UCSD-AML1 (cell line): ENCODE results near the gene DDX17.
A peak's percentile ranks its signal among the peaks of the same experiment; 100 is the strongest.

Experiments
- DNase-seq: peaks from one replicate; lab custom pipeline; 2025; ENCODE audit not compliant: unreplicated experiment; lab: John Stamatoyannopoulos, UW

DDX17 gene

GRCh38 chr22:38506118-38506962 is at the start of gene DDX17:
Gene DDX17, minus strand, starts transcription at chr22:38506311.
- DNase-seq: peak; percentile 95

DNA sequence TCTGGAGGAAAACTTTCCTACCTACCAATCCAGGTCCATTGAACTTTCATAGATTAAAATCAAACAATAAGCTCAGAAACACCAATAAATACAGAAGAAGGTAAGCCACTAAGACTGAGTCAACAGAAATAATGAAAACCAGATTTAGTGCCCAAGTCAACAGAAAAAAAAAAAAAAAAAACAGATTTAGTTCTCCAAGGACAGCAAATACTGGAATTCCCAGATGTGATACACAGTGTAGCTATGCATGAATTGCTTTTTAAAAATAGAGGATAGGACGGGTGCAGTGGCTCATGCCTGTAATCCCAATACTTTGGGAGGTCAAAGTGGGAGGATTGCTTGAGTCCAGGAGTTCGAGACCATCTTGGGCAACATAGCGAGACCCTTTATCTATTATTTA is 48.2 kb upstream of the DDX17 start:
- DNase-seq: no peak

DNA sequence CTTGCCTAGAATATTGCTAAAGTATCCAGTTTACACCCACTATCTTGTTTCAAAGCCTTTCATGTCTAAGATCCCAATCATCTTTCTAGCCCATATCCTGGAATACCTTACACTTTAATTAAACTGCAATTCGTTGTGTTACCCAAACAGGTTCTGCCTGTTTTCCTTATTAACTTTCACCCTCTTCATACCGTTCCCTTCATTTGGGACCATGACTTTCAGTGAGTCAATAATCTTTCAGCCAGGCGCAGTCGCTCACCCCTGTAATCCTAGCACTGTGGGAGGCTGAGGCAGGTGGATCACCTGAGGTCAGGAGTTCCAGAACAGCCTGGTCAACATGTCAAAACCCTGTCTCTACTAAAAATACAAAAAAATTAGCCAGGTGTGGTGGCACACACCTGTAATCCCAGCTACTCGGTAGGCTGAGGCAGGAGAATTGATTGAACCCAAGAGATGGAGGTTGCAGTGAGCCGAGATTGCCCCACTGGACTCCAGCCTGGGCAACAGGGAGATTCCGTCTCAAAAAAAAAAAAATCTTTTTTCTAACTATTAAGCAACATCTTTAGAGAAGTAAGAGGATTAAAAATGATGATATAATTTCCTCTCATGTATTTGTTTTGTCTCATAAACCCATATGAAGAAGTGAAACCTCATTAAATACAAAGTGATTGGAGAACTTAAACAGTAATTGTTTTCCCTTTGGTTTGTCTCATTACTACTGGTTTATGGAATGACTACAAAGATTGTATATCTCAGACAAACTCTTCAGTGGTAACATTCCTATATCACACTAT is 43.2 kb upstream of the DDX17 start:
- DNase-seq: no peak

- DNase-seq: no peak
Observed at GRCh38 chr22:38540701-38541100, 34.6 kb upstream of the DDX17 start.

- no peak for DNase-seq
Observed at GRCh38 chr22:38531251-38531938, 25.3 kb upstream of the DDX17 start.

- no peak for DNase-seq
Observed at GRCh38 chr22:38524429-38524828, 18.3 kb upstream of the DDX17 start.

GRCh38 chr22:38523479-38523878 is 17.4 kb upstream of the DDX17 start:
- DNase-seq: no peak

- DNase-seq: no peak
Observed at GRCh38 chr22:38523029-38523428, 16.9 kb upstream of the DDX17 start.

DNA sequence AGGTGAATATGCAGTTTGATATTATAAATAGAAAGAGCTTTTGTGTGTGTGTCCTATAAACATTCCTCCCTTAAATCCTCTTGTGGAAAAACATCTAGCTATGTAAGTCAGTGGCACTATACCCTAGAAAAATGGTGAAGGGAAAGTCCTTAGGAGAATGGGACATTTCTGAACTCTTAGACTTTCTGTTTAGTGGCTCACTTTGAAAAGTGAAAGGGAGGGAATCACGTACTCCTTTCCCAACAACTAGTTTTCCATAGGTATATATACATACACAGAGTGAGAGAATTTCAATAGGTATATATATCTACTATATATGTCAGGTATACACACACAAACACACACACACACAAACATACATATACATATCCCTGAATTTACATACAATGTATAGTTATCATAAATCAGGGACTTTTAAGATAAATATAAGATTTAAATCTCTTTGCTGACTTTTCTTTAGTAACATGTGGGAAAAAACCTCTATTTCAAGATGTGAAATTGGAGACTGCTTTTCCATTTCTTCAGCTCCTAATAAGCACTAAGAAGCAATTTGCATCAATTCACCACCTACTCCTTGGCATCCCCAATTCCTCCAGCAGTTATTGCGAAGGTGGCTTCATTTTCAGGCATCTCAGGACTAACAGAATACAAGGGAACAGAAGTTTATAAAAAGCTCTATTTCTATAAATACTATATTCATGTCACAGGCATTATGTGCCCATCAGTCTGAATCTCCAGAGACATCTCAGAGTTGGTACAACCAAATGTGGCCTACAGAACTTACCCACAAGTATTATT is 13.5 kb upstream of the DDX17 start:
- no peak for DNase-seq

DNA sequence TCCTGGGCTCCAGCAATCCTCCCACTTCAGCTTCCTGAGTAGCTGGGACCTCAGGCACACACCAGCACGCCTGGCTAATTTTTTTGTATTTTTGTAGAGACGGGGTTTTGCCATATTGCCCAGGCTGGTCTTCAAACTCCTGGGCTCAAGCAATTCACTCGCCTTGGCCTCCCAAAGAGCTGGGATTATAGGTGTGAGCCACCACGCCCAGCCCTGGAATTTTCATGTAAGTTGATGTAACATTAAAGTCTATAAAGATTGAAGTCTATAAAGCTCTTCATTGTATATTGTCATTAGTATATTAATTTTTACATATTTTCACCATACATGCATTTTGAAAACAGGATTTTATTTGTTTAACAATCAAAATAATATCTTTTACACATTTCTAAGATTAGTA is 12.5 kb upstream of the DDX17 start:
- DNase-seq: no peak

- DNase-seq: peak; percentile 42
Observed at GRCh38 chr22:38513063-38513462, 7.0 kb upstream of the DDX17 start.

- DNase-seq: no peak
Observed at GRCh38 chr22:38510416-38510970, 4.4 kb upstream of the DDX17 start.

- DNase-seq: peak; percentile 60
Observed at GRCh38 chr22:38505541-38506117, 482 bp downstream of the DDX17 start.

GRCh38 chr22:38504731-38505540 is 1.2 kb downstream of the DDX17 start:
- peak; percentile 43 for DNase-seq

- no peak for DNase-seq
Observed at GRCh38 chr22:38503021-38503420, 3.1 kb downstream of the DDX17 start.

- no peak for DNase-seq
Observed at GRCh38 chr22:38501797-38502672, 4.1 kb downstream of the DDX17 start.

- no peak for DNase-seq
Observed at GRCh38 chr22:38497869-38498268, 8.2 kb downstream of the DDX17 start.

DNA sequence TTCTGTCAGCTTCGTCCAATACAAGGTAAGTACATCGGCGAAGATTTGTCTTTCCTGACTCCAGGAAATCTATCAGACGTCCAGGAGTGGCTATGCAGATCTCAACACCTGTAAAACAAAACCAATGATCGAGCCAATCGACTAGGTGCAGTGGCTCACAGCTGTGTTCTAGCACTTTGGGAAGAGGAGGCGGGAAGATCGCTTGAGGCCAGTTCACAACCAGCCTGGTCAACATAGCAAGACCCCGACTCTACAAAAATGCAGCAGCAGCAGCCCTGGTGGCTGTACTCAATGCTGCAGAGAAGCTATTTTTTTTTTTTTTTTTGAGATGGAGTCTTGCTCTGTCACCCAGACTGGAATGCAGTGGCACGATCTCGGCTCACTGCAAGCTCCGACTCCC is 11.2 kb downstream of the DDX17 start:
- no peak for DNase-seq
